HG03135 (cell line): Measurements from ENCODE around the gene RASGRP2.

Experiments
- ATAC-seq: cut with Tn5 transposase; IDR thresholded peaks from one replicate; pipeline ENCODE4 v1.9.1; 2021; ENCODE audit warnings: mild to moderate bottlenecking, moderate library complexity; ENCODE audit not compliant: unreplicated experiment

RASGRP2 gene

GRCh38 chr11:64743591-64744543, at the start of gene RASGRP2:
RASGRP2 (minus strand) TSS chr11:64744142; CDS start chr11:64742866, 1,276 bp downstream.
- ATAC-seq, result no peak

- no peak for ATAC-seq
Observed at GRCh38 chr11:64792482-64792881, 48.5 kb upstream of the RASGRP2 start.

DNA sequence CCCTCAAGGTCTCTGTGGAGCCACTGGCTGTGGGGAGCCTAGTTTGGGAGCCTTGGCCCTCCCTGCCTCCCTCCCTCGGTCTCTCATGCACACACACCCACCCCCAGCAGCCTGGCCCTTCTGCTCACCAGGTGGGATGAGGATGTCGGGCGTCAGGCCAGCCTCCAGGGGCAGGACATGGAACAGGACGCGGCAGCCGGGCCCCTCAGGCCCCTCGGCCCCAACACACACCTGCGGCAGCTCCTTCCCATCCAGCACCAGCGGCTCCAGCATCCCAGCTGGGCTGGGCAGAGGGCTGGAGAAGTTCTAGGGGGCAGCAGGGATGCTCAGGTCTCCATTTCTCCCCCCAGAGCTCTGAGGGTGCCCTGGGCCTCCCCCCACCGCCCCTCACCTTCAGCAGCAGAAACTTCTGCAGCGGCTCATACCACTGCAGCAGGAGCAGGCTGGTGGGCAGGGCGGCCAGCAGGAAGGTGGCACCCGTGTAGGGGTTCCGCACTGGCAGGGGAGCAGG, 47.9 kb upstream of the RASGRP2 start:
- no peak for ATAC-seq

GRCh38 chr11:64790205-64791095, 46.5 kb upstream of the RASGRP2 start:
- ATAC-seq, result no peak

DNA sequence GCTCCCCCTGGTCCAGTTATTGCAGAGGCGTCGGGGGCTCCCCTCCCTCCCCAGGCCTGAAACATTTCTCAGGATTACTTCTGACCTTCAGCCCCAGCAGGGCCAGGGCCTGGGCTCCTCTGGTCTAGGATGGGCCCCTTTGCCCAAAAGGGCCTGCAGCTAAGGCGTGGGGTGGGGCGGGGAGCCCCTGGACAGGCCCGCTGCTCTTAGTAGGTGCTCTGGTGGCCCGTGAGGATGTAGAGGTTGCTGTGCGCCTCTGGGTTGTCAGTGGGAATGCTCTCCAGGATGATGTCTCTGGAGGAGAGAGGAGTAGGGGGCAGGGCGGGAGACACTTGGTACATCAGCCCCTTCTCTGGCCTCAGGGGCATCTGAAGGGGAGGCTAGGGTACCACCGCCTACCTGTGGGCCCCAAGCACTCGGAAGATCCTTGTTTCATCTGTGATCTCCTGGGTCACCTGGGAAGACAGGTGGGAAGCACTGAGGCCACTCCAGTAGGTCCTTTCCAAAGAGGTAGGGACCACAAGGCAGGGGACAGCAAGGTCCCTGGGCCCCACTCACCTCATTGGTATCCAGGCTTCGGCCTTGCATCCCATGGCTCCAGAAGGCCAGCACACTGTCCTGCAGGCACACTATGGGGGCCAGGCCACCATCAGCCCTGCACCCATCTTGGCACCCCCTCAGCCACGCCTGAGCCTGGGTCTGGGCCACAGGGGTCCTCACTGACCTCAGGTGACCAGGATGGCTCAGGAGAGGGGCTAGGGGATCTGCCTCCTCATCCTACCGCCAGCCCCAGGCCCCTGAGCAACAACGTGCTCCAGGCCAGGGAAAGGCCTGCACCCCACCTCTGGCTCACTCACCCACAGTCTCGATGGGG, 45.6 kb upstream of the RASGRP2 start:
- ATAC-seq, result no peak

- no peak for ATAC-seq
Observed at GRCh38 chr11:64788321-64789215, 44.6 kb upstream of the RASGRP2 start.

GRCh38 chr11:64787526-64788320, 43.8 kb upstream of the RASGRP2 start:
- ATAC-seq, result no peak

GRCh38 chr11:64786308-64786707, 42.4 kb upstream of the RASGRP2 start:
- ATAC-seq, result no peak

GRCh38 chr11:64784813-64785581, 41.1 kb upstream of the RASGRP2 start:
- no peak for ATAC-seq

DNA sequence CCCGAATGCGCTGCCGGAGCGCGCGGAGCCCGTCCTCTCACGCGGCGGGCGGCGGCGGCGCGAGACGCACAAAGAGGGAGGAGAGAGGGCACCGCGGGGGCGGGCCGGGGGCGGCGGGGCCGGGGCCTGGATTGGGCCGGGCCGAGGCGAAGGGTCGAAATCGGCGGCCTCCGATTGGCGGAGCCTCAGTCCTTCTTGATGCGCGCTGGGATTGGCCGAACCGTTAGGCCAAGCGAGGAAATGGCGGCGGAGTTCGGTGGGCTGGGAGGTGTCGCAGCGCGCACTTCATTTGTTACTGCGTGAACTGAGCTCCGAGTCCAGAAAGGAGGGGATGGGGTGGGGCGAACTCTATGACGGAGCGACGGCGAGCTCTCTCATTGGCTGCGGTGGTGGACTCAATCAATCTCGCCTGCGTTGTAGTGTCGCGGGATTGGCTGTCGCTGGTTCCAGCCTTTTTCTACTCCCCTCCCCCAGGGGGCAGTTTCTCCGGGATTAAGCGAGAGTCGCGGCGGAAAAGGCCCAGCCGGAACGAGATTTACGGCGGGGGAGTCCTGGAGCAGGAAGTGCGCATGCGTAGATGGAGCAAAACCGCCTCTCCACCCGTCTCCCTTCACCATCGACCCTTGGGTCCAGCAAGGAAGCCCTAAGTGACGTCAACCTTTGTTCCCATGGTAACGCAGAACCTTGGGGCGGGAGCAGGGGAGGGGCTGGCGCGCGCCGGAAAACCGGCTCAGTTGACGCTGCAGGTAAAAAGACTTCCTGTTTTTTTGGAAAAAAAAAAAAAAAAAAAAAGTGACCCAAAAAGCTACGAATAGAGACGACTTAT, 34.7 kb upstream of the RASGRP2 start, which contains the start of gene SF1:
SF1 (minus strand) TSS at position 70 of the 826 bp plus-strand sequence. CDS start 150 bp downstream, outside the sequence.
- ATAC-seq, result peak; percentile 77

- ATAC-seq, result peak; percentile 15
Observed at GRCh38 chr11:64778223-64778472, 34.2 kb upstream of the RASGRP2 start.

DNA sequence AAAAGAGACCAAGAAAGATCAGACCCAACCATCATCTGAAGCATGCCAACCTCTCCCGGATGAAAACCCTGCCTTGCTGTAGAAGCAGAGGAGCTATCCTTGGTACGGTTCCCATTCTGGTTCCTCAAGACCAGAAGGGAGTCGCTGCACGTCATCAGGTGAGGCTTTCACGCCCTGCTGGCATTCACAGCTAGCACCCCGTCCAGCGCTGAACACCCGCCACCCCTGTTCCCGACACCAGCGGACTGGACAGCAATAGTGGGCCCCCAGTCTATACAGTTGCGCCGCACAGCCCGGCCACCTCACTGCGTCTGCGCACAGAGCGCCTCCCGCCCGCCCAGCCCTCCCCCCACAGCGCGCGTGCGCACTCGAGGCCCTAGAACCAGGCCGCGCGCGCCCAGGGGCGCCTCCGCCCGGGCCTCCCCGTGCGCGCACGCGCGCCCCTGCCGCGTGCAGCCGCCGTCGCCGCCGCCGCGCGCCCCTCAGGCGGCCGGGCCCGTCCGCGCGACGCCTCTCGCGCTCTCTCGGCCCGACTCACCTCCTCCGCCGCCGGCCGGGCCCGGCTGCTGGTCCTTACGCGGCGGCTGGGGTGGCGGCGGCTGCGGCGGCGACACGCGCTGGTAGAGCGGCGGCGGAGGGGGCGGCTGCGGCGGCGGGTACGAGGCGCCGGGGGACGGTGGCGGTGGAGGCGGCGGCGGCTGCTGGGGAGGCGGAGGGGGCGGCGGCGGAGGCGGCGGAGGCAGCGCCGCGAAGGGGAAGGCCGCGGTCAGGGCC, 33.7 kb upstream of the RASGRP2 start:
- ATAC-seq, result peak; percentile 23

- ATAC-seq, result no peak
Observed at GRCh38 chr11:64776875-64777274, 32.9 kb upstream of the RASGRP2 start.

DNA sequence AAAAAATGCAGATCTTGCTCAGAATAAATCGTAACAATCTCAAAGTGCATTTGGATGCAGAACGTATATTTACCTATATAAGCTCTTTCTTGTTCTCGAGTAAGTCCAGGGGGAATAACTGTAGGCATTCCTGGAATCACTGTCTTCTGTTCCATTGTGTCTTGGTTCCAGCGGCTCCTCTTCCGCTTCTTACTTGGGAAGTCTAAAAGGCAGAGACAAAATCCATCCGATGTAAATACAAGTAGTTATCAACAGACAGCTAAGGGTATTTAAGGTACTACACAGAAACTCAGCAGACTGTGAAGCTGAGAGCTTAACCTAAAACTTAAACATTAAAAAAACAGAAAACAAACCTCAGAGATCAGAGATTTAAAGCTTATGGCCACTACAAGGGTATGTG, 32.5 kb upstream of the RASGRP2 start:
- ATAC-seq, result no peak

GRCh38 chr11:64774144-64774543, 30.2 kb upstream of the RASGRP2 start:
- no peak for ATAC-seq

- no peak for ATAC-seq
Observed at GRCh38 chr11:64772303-64773018, 28.5 kb upstream of the RASGRP2 start.
